Ishikawa (cell line): ENCODE results near the gene TAX1BP1.

Experiments used
- CEBPB ChIP-seq: IDR thresholded peaks from 2 replicates; pipeline ENCODE4 v1.6.1; 2012
- CREB1 ChIP-seq: IDR thresholded peaks from 2 replicates; pipeline ENCODE4 v1.6.1; 2012; ENCODE audit warnings: low read depth
- EGR1 ChIP-seq: IDR thresholded peaks from 2 replicates; pipeline ENCODE4 v1.6.1; 2012
- EP300 ChIP-seq: IDR thresholded peaks from 2 replicates; pipeline ENCODE4 v1.6.1; 2012; ENCODE audit warnings: borderline replicate concordance
- FOXM1 ChIP-seq: IDR thresholded peaks from 2 replicates; pipeline ENCODE4 v1.6.1; 2012; ENCODE audit warnings: low read depth, borderline replicate concordance
- MAX ChIP-seq: IDR thresholded peaks from 2 replicates; pipeline ENCODE4 v1.6.1; 2012
- NFIC ChIP-seq: IDR thresholded peaks from 2 replicates; pipeline ENCODE4 v1.6.1; 2012
- RAD21 ChIP-seq: IDR thresholded peaks from 2 replicates; pipeline ENCODE4 v1.6.1; 2012; ENCODE audit warnings: low read depth
- REST ChIP-seq: IDR thresholded peaks from 2 replicates; pipeline ENCODE4 v1.6.1; 2012; ENCODE audit warnings: low read depth, mild to moderate bottlenecking
- TAF1 ChIP-seq: IDR thresholded peaks from 2 replicates; pipeline ENCODE4 v1.6.1; 2012; ENCODE audit warnings: low read depth, mild to moderate bottlenecking
- TCF12 ChIP-seq: IDR thresholded peaks from 2 replicates; pipeline ENCODE4 v1.6.1; 2012; ENCODE audit warnings: low read depth
- TEAD4 ChIP-seq: IDR thresholded peaks from 2 replicates; pipeline ENCODE4 v1.6.1; 2012
- USF1 ChIP-seq: IDR thresholded peaks from 2 replicates; pipeline ENCODE4 v1.6.1; 2012
- YY1 ChIP-seq: IDR thresholded peaks from 2 replicates; pipeline ENCODE4 v1.6.1; 2012; ENCODE audit warnings: low read depth
- ZBTB7A ChIP-seq: IDR thresholded peaks from 2 replicates; pipeline ENCODE4 v1.6.1; 2012; ENCODE audit warnings: low read depth

TAX1BP1 gene

GRCh38 chr7:27727058-27727457 lies 12.9 kb upstream of the TAX1BP1 start:
- TF ChIP-seq TCF12 (no peak), RAD21 (no peak), REST (no peak), CEBPB (no peak), YY1 (no peak), TEAD4 (no peak), EP300 (no peak), MAX (no peak), EGR1 (no peak), TAF1 (no peak)

- TF ChIP-seq TEAD4 (no peak), ZBTB7A (no peak), CREB1 (no peak), NFIC (no peak)
These were observed 9.8 kb upstream of the TAX1BP1 start for GRCh38 chr7:27730112-27730511.

GRCh38 chr7:27734583-27734982 lies 5.4 kb upstream of the TAX1BP1 start:
- TF ChIP-seq FOXM1 (no peak), RAD21 (no peak), MAX (no peak), REST (no peak), TAF1 (no peak), YY1 (no peak), EP300 (no peak), EGR1 (no peak), TCF12 (no peak), USF1 (no peak), TEAD4 (no peak), NFIC (no peak), CREB1 (no peak), CEBPB (no peak), ZBTB7A (no peak)

- TF ChIP-seq TAF1 (no peak), EP300 (no peak), ZBTB7A (no peak), REST (no peak), CREB1 (no peak), CEBPB (no peak), USF1 (no peak), YY1 (no peak), EGR1 (no peak)
These were observed 4.8 kb upstream of the TAX1BP1 start for GRCh38 chr7:27735165-27735564.

GRCh38 chr7:27735831-27736230 lies 4.1 kb upstream of the TAX1BP1 start:
- TF ChIP-seq USF1 (no peak), FOXM1 (no peak), TAF1 (no peak), TCF12 (no peak), YY1 (no peak), MAX (no peak), ZBTB7A (no peak), REST (no peak), TEAD4 (no peak), CREB1 (no peak), RAD21 (no peak), EGR1 (no peak), NFIC (no peak), EP300 (no peak), CEBPB (no peak)
